ENCODE results near the gene CAP2. TPM values are rescaled to one million over a fixed set of nuclear protein-coding genes. Genes with fewer than 3 reads are reported as not detected.
"Not testable (repeated sequence)": the region's sequence is repeated elsewhere in the genome, so short reads cannot be mapped to it uniquely, and the experiment has no call there.

Gene CAP2
- total RNA-seq, 2 experiments from 2014 or later: not detected

- no peak for DNase-seq
- ChIA-PET POLR2A (no interaction called here), CTCF (no interaction called here)
- no peak overlapping the region for H3K4me3 Mint-ChIP-seq
- H3K4me1 Mint-ChIP-seq: no peaks in the 10 kb centered on the region
- H3K27me3 Mint-ChIP-seq: no peaks in the 10 kb centered on the region
- no peaks in the 10 kb centered on the region for H3K9me3 Mint-ChIP-seq
- no peak overlapping the region for H3K27ac Mint-ChIP-seq
- no peaks in the 10 kb centered on the region for H3K36me3 Mint-ChIP-seq (ENCODE audit: low read depth)
Measured at GRCh38 chr6:17381424-17382147, 11.8 kb upstream of the CAP2 start.

GRCh38 chr6:17385660-17386059 is 7.7 kb upstream of the CAP2 start:
- DNase-seq: no peak

GRCh38 chr6:17388365-17388764 is 5.0 kb upstream of the CAP2 start:
- CTCF ChIA-PET: interaction anchor here (0.7 kb wide), 1 partner anchor 415 kb away, joined by 3 read pairs; no protein-coding TSS in a partner anchor

More at GRCh38 chr6:17385660-17386059, 7.7 kb upstream of the CAP2 start:
- H3K27me3 Mint-ChIP-seq: no peaks in the 10 kb centered on the region
- H3K4me3 Mint-ChIP-seq: no peak overlapping the region
- ChIA-PET POLR2A (no interaction called here), CTCF (interaction anchor here (0.8 kb wide), 1 partner anchor 8 kb away, joined by 4 read pairs; the partner anchor contains the start of gene CAP2)
- H3K9me3 Mint-ChIP-seq: no peaks in the 10 kb centered on the region
- no peak overlapping the region for H3K27ac Mint-ChIP-seq
- no peaks in the 10 kb centered on the region for H3K36me3 Mint-ChIP-seq (ENCODE audit: low read depth)
- no peaks in the 10 kb centered on the region for H3K4me1 Mint-ChIP-seq

DNA sequence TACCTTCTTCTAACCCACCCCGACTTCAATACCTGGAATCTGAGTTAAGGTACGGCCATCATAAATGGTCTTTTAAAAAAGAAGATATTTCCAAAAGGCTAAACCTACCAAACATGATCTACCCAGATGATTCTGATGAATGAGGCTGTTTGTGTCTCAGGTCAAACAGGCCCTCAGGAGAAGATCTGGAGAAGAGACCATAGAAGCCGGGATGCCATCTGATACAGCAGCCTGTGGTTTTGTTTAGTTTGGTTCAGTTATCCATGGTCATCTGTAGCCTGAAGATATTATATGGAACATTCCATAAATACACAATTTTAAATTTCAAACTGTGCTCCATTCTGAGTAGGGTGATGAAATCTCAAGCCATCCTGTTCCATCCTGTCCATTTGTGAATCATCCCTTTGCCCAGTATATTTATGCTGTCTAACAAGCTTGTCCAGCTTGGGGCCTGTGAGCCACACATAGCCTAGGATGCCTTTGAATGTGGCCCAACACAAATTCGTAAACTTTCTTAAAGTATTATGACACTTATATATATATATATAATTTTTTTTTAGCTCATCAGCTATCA is 4.0 kb upstream of the CAP2 start:
- Mint-ChIP-seq H3K4me1 (peaks cover 2% of the 10 kb centered on the region), H3K4me3 (no peak overlapping the region), H3K27ac (no peak overlapping the region), H3K36me3 (ENCODE audit: low read depth) (no peaks in the 10 kb centered on the region), H3K9me3 (no peaks in the 10 kb centered on the region), H3K27me3 (peaks cover 27% of the 10 kb centered on the region)
- DNase-seq: no peak
- ChIA-PET CTCF (no interaction called here), POLR2A (no interaction called here)

More at GRCh38 chr6:17388365-17388764, 5.0 kb upstream of the CAP2 start:
- H3K27ac Mint-ChIP-seq: no peak overlapping the region
- no peak for DNase-seq
- POLR2A ChIA-PET: no interaction called here
- peaks cover 21% of the 10 kb centered on the region for H3K27me3 Mint-ChIP-seq
- no peaks in the 10 kb centered on the region for H3K9me3 Mint-ChIP-seq
- H3K36me3 Mint-ChIP-seq (ENCODE audit: low read depth): no peaks in the 10 kb centered on the region
- no peak overlapping the region for H3K4me3 Mint-ChIP-seq
- H3K4me1 Mint-ChIP-seq: no peaks in the 10 kb centered on the region

- Mint-ChIP-seq H3K27me3 (peaks cover 36% of the 10 kb centered on the region), H3K9me3 (no peaks in the 10 kb centered on the region), H3K36me3 (ENCODE audit: low read depth) (no peaks in the 10 kb centered on the region), H3K4me1 (peaks cover 3% of the 10 kb centered on the region), H3K27ac (no peak overlapping the region), H3K4me3 (no peak overlapping the region)
- ChIA-PET CTCF (no interaction called here), POLR2A (no interaction called here)
- DNase-seq: no peak
Measured at GRCh38 chr6:17390276-17390675, 3.1 kb upstream of the CAP2 start.

DNA sequence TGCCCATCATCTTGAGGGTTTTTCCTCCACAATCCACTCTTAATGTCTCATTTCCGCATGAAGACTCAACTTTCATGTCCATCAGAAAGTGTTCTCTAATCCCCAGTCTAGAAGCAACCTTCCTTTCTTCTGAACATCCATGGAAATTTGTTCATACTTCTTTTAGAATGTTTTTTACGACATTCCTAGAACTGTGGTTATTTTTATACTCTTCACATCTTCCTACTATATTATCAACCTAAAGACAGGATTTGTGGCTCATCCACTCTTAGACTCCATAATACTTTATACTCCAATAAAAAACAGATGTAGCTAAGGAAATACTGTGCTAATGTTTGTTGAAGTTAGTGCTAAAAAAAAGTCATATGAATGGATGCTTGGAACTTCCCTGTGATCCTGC is 1.4 kb upstream of the CAP2 start:
- POLR2A ChIA-PET: no interaction called here
- H3K9me3 Mint-ChIP-seq: no peaks in the 10 kb centered on the region
- peaks cover 37% of the 10 kb centered on the region for H3K27me3 Mint-ChIP-seq
- no peak for DNase-seq
- no peaks in the 10 kb centered on the region for H3K36me3 Mint-ChIP-seq (ENCODE audit: low read depth)
- CTCF ChIA-PET: no interaction called here
- no peak overlapping the region for H3K4me3 Mint-ChIP-seq
- H3K27ac Mint-ChIP-seq: no peak overlapping the region
- peaks cover 3% of the 10 kb centered on the region for H3K4me1 Mint-ChIP-seq

DNA sequence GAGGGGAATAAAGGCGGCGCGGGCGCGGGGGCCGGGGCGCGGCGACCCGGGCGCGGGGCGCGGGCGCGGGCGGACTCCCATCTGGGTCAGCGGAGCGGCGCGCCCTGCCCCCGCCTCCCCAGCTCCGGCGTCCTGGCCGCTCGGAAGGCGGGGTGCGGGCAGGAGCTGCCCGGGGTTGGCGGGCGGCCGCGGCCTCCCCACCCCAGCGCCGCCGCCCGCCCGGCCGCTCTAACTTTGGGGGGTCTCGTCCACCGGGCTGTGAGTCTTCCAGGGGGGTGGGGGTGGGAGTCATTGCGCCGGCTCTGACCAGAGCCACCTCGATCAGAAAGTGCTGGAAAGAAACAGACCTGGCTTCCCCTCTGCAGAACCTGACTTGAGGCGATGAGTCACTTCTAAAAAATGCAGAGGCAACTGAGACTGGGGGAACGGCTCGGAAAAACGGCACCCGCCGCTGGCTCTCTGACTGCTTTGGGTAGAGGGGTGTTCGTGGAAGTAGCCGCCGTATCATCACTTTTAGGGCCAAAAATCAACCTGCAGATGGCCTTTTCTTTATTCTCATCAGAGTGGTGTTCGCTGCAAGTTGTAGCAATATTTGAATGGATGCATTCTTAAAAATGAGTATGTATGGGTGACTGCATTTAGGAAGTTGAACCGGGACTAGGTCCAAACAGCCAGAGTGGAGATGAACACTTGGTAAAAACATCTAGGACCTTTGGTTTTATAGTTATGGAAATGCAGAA is 667 bp downstream of the CAP2 start:
- peaks cover 37% of the 10 kb centered on the region for H3K27me3 Mint-ChIP-seq
- no peaks in the 10 kb centered on the region for H3K9me3 Mint-ChIP-seq
- CTCF ChIA-PET: interaction anchor here (1.5 kb wide), 1 partner anchor 9 kb away, joined by 4 read pairs; no protein-coding TSS in a partner anchor
- H3K36me3 Mint-ChIP-seq (ENCODE audit: low read depth): no peaks in the 10 kb centered on the region
- no peak overlapping the region for H3K27ac Mint-ChIP-seq
- POLR2A ChIA-PET: no interaction called here
- no peak for DNase-seq
- peaks cover 3% of the 10 kb centered on the region for H3K4me1 Mint-ChIP-seq
- H3K4me3 Mint-ChIP-seq: peak overlapping the region; percentile 30

DNA sequence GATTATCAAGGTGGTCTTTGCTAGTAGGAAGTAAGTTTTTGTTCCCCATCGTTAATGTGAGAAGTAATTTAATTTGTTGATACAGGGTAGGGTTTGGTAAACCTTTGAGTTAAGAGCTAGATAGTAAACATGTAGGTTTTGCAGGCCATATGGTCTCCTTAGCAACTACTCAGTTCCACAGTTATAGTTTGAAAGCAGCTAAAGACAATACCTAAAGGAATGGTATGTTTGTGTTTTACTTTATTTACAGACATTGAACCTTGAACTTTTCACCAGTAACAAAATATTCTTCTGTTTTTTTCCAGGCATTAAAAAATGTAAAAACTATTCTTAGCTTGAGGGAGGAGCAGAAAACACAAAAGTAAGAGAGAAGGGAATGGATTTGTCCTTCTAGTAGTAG is 1.7 kb downstream of the CAP2 start:
- CTCF ChIA-PET: no interaction called here
- Mint-ChIP-seq H3K4me3 (no peak overlapping the region), H3K27me3 (peaks cover 37% of the 10 kb centered on the region), H3K36me3 (ENCODE audit: low read depth) (no peaks in the 10 kb centered on the region), H3K27ac (no peak overlapping the region), H3K4me1 (peaks cover 3% of the 10 kb centered on the region), H3K9me3 (no peaks in the 10 kb centered on the region)
- POLR2A ChIA-PET: no interaction called here
- DNase-seq: no peak

- no peaks in the 10 kb centered on the region for H3K36me3 Mint-ChIP-seq (ENCODE audit: low read depth)
- no peak overlapping the region for H3K27ac Mint-ChIP-seq
- ChIA-PET POLR2A (no interaction called here), CTCF (no interaction called here)
- DNase-seq: no peak
- H3K9me3 Mint-ChIP-seq: no peaks in the 10 kb centered on the region
- H3K4me3 Mint-ChIP-seq: no peak overlapping the region
- peaks cover 35% of the 10 kb centered on the region for H3K27me3 Mint-ChIP-seq
- H3K4me1 Mint-ChIP-seq: peaks cover 3% of the 10 kb centered on the region
Measured at GRCh38 chr6:17396256-17396655, 2.9 kb downstream of the CAP2 start.

GRCh38 chr6:17397764-17398194 is 4.4 kb downstream of the CAP2 start:
- H3K9me3 Mint-ChIP-seq: no peaks in the 10 kb centered on the region
- no peak for DNase-seq
- peaks cover 20% of the 10 kb centered on the region for H3K27me3 Mint-ChIP-seq
- H3K36me3 Mint-ChIP-seq (ENCODE audit: low read depth): no peaks in the 10 kb centered on the region
- ChIA-PET CTCF (no interaction called here), POLR2A (no interaction called here)
- no peak overlapping the region for H3K4me3 Mint-ChIP-seq
- peaks cover 3% of the 10 kb centered on the region for H3K4me1 Mint-ChIP-seq
- no peak overlapping the region for H3K27ac Mint-ChIP-seq

- H3K9me3 Mint-ChIP-seq; DNase-seq; H3K36me3 Mint-ChIP-seq (ENCODE audit: low read depth); CTCF ChIA-PET; H3K4me3 Mint-ChIP-seq; H3K27ac Mint-ChIP-seq; H3K27me3 Mint-ChIP-seq; H3K4me1 Mint-ChIP-seq; POLR2A ChIA-PET: not testable (repeated sequence)
Measured at GRCh38 chr6:17405181-17405943, 12.0 kb downstream of the CAP2 start.

DNA sequence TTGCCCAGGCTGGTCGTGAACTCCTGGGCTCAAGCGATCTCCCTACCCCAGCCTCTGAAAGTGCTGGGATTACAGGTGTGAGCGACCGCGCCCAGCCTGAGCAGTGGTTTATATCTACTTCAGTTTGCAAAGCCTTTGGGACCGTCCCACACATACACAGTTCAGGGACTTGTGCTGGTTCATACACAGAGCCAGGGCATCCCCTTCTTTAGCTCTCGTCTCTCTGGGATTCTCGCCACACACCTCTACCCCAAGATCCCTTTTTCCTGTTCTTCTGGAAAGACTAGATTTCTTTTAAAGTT is 12.5 kb downstream of the CAP2 start:
- CTCF ChIA-PET: no interaction called here
- Mint-ChIP-seq H3K36me3 (ENCODE audit: low read depth) (no peaks in the 10 kb centered on the region), H3K4me1 (no peaks in the 10 kb centered on the region), H3K27me3 (no peaks in the 10 kb centered on the region), H3K27ac (no peak overlapping the region), H3K4me3 (no peak overlapping the region), H3K9me3 (peaks cover 6% of the 10 kb centered on the region)
- no peak for DNase-seq
- POLR2A ChIA-PET: no interaction called here

DNA sequence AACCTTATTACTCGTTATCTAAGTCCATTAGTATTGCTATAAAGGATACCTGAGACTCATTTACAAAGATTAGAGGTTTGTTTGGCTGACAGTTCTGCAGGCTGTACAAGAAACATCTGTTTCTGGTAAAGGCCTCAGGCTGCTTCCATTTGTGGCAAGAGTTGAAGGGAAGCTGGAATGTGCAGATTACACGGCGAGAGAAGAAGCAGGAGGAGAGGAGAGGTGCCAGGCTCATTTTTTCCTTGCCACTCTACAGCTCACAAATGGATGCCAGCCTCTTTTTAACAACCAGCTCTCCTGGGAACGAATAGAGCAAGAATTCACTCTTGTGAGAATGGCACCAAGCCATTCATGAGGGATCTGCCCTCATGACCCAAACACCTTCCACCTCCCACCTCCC is 14.7 kb downstream of the CAP2 start:
- H3K36me3 Mint-ChIP-seq (ENCODE audit: low read depth): no peaks in the 10 kb centered on the region
- CTCF ChIA-PET: no interaction called here
- peaks cover 6% of the 10 kb centered on the region for H3K9me3 Mint-ChIP-seq
- no peak overlapping the region for H3K27ac Mint-ChIP-seq
- no peak overlapping the region for H3K4me3 Mint-ChIP-seq
- H3K4me1 Mint-ChIP-seq: no peaks in the 10 kb centered on the region
- POLR2A ChIA-PET: no interaction called here
- DNase-seq: no peak
- H3K27me3 Mint-ChIP-seq: no peaks in the 10 kb centered on the region

Data from activated CD4-positive, alpha-beta memory T cell treated with anti-CD3 and anti-CD28 coated beads, Interleukin-2, amount 10 ng/mL, durations not matched to agents 7 days and 5 days (primary cell).